ENCODE data around the gene ZNF277.

DNA sequence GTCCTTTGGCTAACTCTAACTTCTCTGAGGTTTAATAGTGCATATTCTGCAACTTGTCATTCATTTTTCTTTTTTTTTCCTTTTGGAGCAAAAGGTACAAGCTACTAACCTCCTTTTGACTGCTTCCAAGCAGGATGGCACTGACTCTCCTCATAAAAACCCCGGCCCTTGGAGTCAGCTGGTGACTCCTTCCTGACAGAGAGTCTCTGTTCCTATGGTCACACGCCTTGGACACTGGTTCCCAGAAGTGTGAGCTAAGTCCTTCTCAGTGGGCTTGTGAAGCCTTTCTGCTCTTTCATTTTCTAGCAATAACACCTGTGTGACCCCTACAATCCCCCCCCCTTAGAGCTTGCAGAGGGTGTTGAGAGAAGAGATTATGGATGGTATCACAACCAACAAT, 22.0 kb upstream of the ZNF277 start:
- TF ChIP-seq, protein P1, sequence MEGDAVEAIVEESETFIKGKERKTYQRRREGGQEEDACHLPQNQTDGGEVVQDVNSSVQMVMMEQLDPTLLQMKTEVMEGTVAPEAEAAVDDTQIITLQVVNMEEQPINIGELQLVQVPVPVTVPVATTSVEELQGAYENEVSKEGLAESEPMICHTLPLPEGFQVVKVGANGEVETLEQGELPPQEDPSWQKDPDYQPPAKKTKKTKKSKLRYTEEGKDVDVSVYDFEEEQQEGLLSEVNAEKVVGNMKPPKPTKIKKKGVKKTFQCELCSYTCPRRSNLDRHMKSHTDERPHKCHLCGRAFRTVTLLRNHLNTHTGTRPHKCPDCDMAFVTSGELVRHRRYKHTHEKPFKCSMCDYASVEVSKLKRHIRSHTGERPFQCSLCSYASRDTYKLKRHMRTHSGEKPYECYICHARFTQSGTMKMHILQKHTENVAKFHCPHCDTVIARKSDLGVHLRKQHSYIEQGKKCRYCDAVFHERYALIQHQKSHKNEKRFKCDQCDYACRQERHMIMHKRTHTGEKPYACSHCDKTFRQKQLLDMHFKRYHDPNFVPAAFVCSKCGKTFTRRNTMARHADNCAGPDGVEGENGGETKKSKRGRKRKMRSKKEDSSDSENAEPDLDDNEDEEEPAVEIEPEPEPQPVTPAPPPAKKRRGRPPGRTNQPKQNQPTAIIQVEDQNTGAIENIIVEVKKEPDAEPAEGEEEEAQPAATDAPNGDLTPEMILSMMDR (IDR thresholded peaks at IDR 0.05) = no peak
- no peak for TF ChIP-seq POLR2A (IDR thresholded peaks at IDR 0.05)
- no peak for TF ChIP-seq POLR2AphosphoS5 (IDR thresholded peaks at IDR 0.05)
- TF ChIP-seq EP300 (IDR thresholded peaks at IDR 0.05) = no peak
